H1 (cell line): Measurements from ENCODE around the gene CREBBP. TPM values are rescaled to one million over a fixed set of nuclear protein-coding genes. Genes with fewer than 3 reads are reported as not detected.

Source experiments
- RXRA ChIP-seq: IDR thresholded peaks from 2 replicates; pipeline ENCODE4 v1.6.1; 2011; ENCODE audit warnings: low read depth, mild to moderate bottlenecking, low read length, moderate library complexity; ENCODE audit not compliant: insufficient read depth
- SP1 ChIP-seq: IDR thresholded peaks from 2 replicates; pipeline ENCODE4 v1.6.1; 2011; ENCODE audit warnings: low read depth, low read length
- polyA plus RNA-seq, 7 experiments: library from polyadenylated mRNA; depleted of rRNA in 3 of 7; stranded (reverse) in 5 of 7; unstranded in 2 of 7; fragments of >200 nt in 5 of 7; fragments of 200-250 nt in 2 of 7; gene quantifications; 1 replicate in 5 of 7; 2 replicates in 1 of 7; 4 replicates in 1 of 7; pipeline versions ENCODE4 v1.2.1 to v1.2.3, GENCODE V29; 2011 to 2013; ENCODE audit warnings: missing spikeins in 2 of 7, mixed read lengths in 2 of 7
- total RNA-seq: library from RNA; stranded (reverse); fragmentation: NEBNext Ultra II Directional; extraction: Animal tissue kit (Norgen Biotek cat#: 25700); gene quantifications from 2 replicates; pipeline ENCODE4 v1.2.1, GENCODE V29; 2021
- TF ChIP-seq, protein P1 (sequence below), 3 experiments: IDR thresholded peaks; 1 replicate in 2 of 3; 2 replicates in 1 of 3; pipeline versions ENCODE4 v1.5.1 to v1.6.1; 2011; ENCODE audit warnings: low read length in 3 of 3, mild to moderate bottlenecking in 3 of 3, inconsistent platforms in 2 of 3, low read depth in 1 of 3, moderate library complexity in 1 of 3; ENCODE audit not compliant: insufficient read depth in 1 of 3; ENCODE audit errors: control extremely low read depth in 1 of 3
- TF ChIP-seq, protein P2 (sequence below): IDR thresholded peaks from 2 replicates; pipeline ENCODE4 v1.6.1; 2012; ENCODE audit warnings: inconsistent platforms

CREBBP gene
- total and polyA plus RNA-seq, 2 of the 8 experiments (the other 6 are each of a cell fraction or from before 2014, with no cell fraction given): 10.0 to 60.1 TPM

GRCh38 chr16:3706253-3707012, 174.1 kb downstream of the CREBBP start (continued):
- TF ChIP-seq, protein P1, sequence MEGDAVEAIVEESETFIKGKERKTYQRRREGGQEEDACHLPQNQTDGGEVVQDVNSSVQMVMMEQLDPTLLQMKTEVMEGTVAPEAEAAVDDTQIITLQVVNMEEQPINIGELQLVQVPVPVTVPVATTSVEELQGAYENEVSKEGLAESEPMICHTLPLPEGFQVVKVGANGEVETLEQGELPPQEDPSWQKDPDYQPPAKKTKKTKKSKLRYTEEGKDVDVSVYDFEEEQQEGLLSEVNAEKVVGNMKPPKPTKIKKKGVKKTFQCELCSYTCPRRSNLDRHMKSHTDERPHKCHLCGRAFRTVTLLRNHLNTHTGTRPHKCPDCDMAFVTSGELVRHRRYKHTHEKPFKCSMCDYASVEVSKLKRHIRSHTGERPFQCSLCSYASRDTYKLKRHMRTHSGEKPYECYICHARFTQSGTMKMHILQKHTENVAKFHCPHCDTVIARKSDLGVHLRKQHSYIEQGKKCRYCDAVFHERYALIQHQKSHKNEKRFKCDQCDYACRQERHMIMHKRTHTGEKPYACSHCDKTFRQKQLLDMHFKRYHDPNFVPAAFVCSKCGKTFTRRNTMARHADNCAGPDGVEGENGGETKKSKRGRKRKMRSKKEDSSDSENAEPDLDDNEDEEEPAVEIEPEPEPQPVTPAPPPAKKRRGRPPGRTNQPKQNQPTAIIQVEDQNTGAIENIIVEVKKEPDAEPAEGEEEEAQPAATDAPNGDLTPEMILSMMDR (IDR thresholded peaks at IDR 0.05; ENCODE audit: control extremely low read depth in 1 of 3, insufficient read depth in 1 of 3, low read depth in 1 of 3, low read length in 3 of 3): no peak
- TF ChIP-seq RXRA: no peak
- TF ChIP-seq, protein P2, sequence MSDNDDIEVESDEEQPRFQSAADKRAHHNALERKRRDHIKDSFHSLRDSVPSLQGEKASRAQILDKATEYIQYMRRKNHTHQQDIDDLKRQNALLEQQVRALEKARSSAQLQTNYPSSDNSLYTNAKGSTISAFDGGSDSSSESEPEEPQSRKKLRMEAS: no peak
- TF ChIP-seq SP1: no peak
- TF ChIP-seq, all 59 proteins: peak for 0
